Small intestine (tissue), 7 donors: Measurements from ENCODE around the gene FUT8. TPM values are rescaled to one million over a fixed set of nuclear protein-coding genes. Genes with fewer than 3 reads are reported as not detected.
"Not testable (repeated sequence)": the region's sequence is repeated elsewhere in the genome, so short reads cannot be mapped to it uniquely, and the experiment has no call there.

Experiments
- DNase-seq, 2 donors: peaks; one replicate each; pipeline versions ENCODE4 v3.0.0 to v3.0.0-alpha.2; 2013
- FAIRE-seq: peaks from 2 replicates; lab custom pipeline; 2012; peaks lifted over from hg19 to GRCh38; lab: Jason Lieb, UNC
- H3K27ac ChIP-seq, 3 donors: one replicate each; pipeline ENCODE4 v1.5.1; 2013; ENCODE audit warnings: low read length in 2 of 3, mild to moderate bottlenecking in 2 of 3, control low read depth in 1 of 3, inconsistent platforms in 1 of 3, low read depth in 1 of 3, moderate library complexity in 1 of 3
- H3K27me3 ChIP-seq, 3 donors: one replicate each; pipeline ENCODE4 v1.6.1; 2013; ENCODE audit warnings: low read length in 3 of 3, inconsistent platforms in 1 of 3; ENCODE audit not compliant: control insufficient read depth in 3 of 3, insufficient read depth in 3 of 3
- H3K36me3 ChIP-seq, 3 donors: one replicate each; pipeline ENCODE4 v1.6.1; 2013; ENCODE audit warnings: low read length in 3 of 3, inconsistent platforms in 1 of 3, low read depth in 1 of 3, mild to moderate bottlenecking in 1 of 3, moderate library complexity in 1 of 3; ENCODE audit not compliant: control insufficient read depth in 3 of 3, insufficient read depth in 2 of 3
- H3K4me1 ChIP-seq, 3 donors: one replicate each; pipeline ENCODE4 v1.6.1; 2013; ENCODE audit warnings: low read length in 2 of 3, inconsistent platforms in 1 of 3, low read depth in 1 of 3, mild to moderate bottlenecking in 1 of 3, moderate library complexity in 1 of 3; ENCODE audit not compliant: control insufficient read depth in 3 of 3, insufficient read depth in 2 of 3
- H3K4me3 ChIP-seq, 3 donors: one replicate each; pipeline ENCODE4 v1.5.1; 2013; ENCODE audit warnings: low read length in 3 of 3, control low read depth in 1 of 3, inconsistent platforms in 1 of 3, low read depth in 1 of 3, mild to moderate bottlenecking in 1 of 3, moderate library complexity in 1 of 3
- H3K9me3 ChIP-seq, 2 donors: one replicate each; pipeline ENCODE4 v1.6.1; 2013; ENCODE audit warnings: low read depth in 1 of 2, low read length in 1 of 2; ENCODE audit not compliant: control insufficient read depth in 2 of 2, insufficient read depth in 1 of 2
- WGBS, 3 donors: extraction: QIAGEN DNeasy Blood & Tissue Kit; methylation state at CpG; one replicate each; pipeline ENCODE4 v1.1.7; 2013; 5-methylcytosine and 5-hydroxymethylcytosine counted together
- polyA plus RNA-seq, 4 donors: library from polyadenylated mRNA; stranded (reverse) in 3 of 4; unstranded in 1 of 4; fragments of 200-250 nt in 3 of 4; fragments of 120-200 nt in 1 of 4; gene quantifications; one replicate each; pipeline versions ENCODE4 v1.2.1 to v1.2.3, GENCODE V29; 2013
- donor health status: healthy with polysubstance abuse.
- donor health status: control.
- donor health status: control.
- donor health status: Bipolar disorder and iron deficiency.
- donor health status: healthy.

Gene FUT8
- polyA plus RNA-seq, 4 donors, result 4.7 to 81.3 (median 28.6) TPM

- Histone ChIP-seq H3K36me3 (no peaks in the 10 kb centered on the region), H3K27ac (no peak overlapping the region), H3K4me3 (no peak overlapping the region), H3K9me3 (no peaks in the 10 kb centered on the region), H3K4me1 (no peaks in the 10 kb centered on the region), H3K27me3 (no peaks in the 10 kb centered on the region)
- DNase-seq, result no peak
- no peak for FAIRE-seq
Measured at GRCh38 chr14:65664436-65664835, 251.9 kb downstream of the FUT8 start.

- no peaks in the 10 kb centered on the region for H3K27me3 ChIP-seq
- FAIRE-seq (no peak), DNase-seq (no peak)
- H3K4me3 ChIP-seq, result no peak overlapping the region
- H3K9me3 ChIP-seq, result no peaks in the 10 kb centered on the region
- peaks cover 0 to 3% (median 0%) of the 10 kb centered on the region in 3 donors for H3K36me3 ChIP-seq
- H3K27ac ChIP-seq, result no peak overlapping the region
- WGBS, 3 donors, result 64 to 71% (median 67%) methylated on average over 5 of the region's 5 CpGs
- H3K4me1 ChIP-seq, result no peaks in the 10 kb centered on the region
Measured at GRCh38 chr14:65676361-65677014, 264.0 kb downstream of the FUT8 start.

- no peak for DNase-seq
- H3K4me3 ChIP-seq, result no peak overlapping the region
- no peaks in the 10 kb centered on the region for H3K4me1 ChIP-seq
- no peak for FAIRE-seq
- H3K27me3 ChIP-seq, result no peaks in the 10 kb centered on the region
- H3K36me3 ChIP-seq, result peaks cover 0 to 4% (median 0%) of the 10 kb centered on the region in 3 donors
- H3K9me3 ChIP-seq, result peaks cover 0 to 4% of the 10 kb centered on the region in 2 donors
- WGBS, 3 donors, result 95 to 97% (median 96%) methylated on average over 2 of the region's 2 CpGs
- no peak overlapping the region for H3K27ac ChIP-seq
Measured at GRCh38 chr14:65685572-65685971, 273.0 kb downstream of the FUT8 start.

GRCh38 chr14:65686761-65687160 lies 274.2 kb downstream of the FUT8 start:
- FAIRE-seq (no peak), DNase-seq (no peak)
- Histone ChIP-seq H3K9me3 (peaks cover 0 to 4% of the 10 kb centered on the region in 2 donors), H3K27me3 (no peaks in the 10 kb centered on the region), H3K36me3 (peaks cover 0 to 4% (median 0%) of the 10 kb centered on the region in 3 donors), H3K27ac (no peak overlapping the region), H3K4me3 (no peak overlapping the region), H3K4me1 (no peaks in the 10 kb centered on the region)

GRCh38 chr14:65689070-65689469 lies 276.5 kb downstream of the FUT8 start:
- Histone ChIP-seq H3K4me3 (no peak overlapping the region), H3K27ac (no peak overlapping the region), H3K36me3 (peaks cover 0 to 4% (median 0%) of the 10 kb centered on the region in 3 donors), H3K27me3 (no peaks in the 10 kb centered on the region), H3K9me3 (peaks cover 0 to 7% of the 10 kb centered on the region in 2 donors), H3K4me1 (no peaks in the 10 kb centered on the region)
- DNase-seq (no peak), FAIRE-seq (no peak)

GRCh38 chr14:65692566-65692965 lies 280.0 kb downstream of the FUT8 start:
- not testable (repeated sequence) for H3K4me1 ChIP-seq, H3K36me3 ChIP-seq, H3K9me3 ChIP-seq, DNase-seq, H3K27ac ChIP-seq, H3K27me3 ChIP-seq, H3K4me3 ChIP-seq, FAIRE-seq
- WGBS, 3 donors, result 96 to 97% (median 96%) methylated on average over 6 to 25 of the region's 31 CpGs

GRCh38 chr14:65696801-65697200 lies 284.3 kb downstream of the FUT8 start:
- Histone ChIP-seq H3K9me3 (peaks cover 0 to 3% of the 10 kb centered on the region in 2 donors), H3K27me3 (no peaks in the 10 kb centered on the region), H3K4me3 (no peak overlapping the region), H3K36me3 (no peaks in the 10 kb centered on the region), H3K4me1 (no peaks in the 10 kb centered on the region), H3K27ac (no peak overlapping the region)
- FAIRE-seq, result no peak
- 88 to 98% (median 93%) methylated on average over 1 of the region's 1 CpG for WGBS, 3 donors
- DNase-seq, result no peak

- DNase-seq, result no peak
- H3K9me3 ChIP-seq, result peaks cover 0 to 3% of the 10 kb centered on the region in 2 donors
- no peaks in the 10 kb centered on the region for H3K36me3 ChIP-seq
- H3K27ac ChIP-seq, result no peak overlapping the region
- H3K4me3 ChIP-seq, result no peak overlapping the region
- 70 to 78% (median 75%) methylated on average over 3 of the region's 3 CpGs for WGBS, 3 donors
- no peaks in the 10 kb centered on the region for H3K4me1 ChIP-seq
- no peaks in the 10 kb centered on the region for H3K27me3 ChIP-seq
- FAIRE-seq, result no peak
Measured at GRCh38 chr14:65703521-65703920, 291.0 kb downstream of the FUT8 start.

GRCh38 chr14:65703996-65704395 lies 291.5 kb downstream of the FUT8 start:
- H3K27me3 ChIP-seq, result no peaks in the 10 kb centered on the region
- H3K27ac ChIP-seq, result no peak overlapping the region
- WGBS, 3 donors, result 80 to 97% (median 84%) methylated on average over 4 of the region's 4 CpGs
- no peak overlapping the region for H3K4me3 ChIP-seq
- no peaks in the 10 kb centered on the region for H3K4me1 ChIP-seq
- no peak for DNase-seq
- FAIRE-seq, result no peak
- peaks cover 0 to 3% of the 10 kb centered on the region in 2 donors for H3K9me3 ChIP-seq
- no peaks in the 10 kb centered on the region for H3K36me3 ChIP-seq
